CD4-positive, alpha-beta T cell treated with Interleukin-2 at 100 ng/mL for 4 hours (primary cell): ENCODE results near the gene CDH3.

Experiments
- DNase-seq: peaks from one replicate; pipeline ENCODE4 v3.0.0-alpha.2; 2020; ENCODE audit warnings: low spot score

The CDH3 gene

DNA sequence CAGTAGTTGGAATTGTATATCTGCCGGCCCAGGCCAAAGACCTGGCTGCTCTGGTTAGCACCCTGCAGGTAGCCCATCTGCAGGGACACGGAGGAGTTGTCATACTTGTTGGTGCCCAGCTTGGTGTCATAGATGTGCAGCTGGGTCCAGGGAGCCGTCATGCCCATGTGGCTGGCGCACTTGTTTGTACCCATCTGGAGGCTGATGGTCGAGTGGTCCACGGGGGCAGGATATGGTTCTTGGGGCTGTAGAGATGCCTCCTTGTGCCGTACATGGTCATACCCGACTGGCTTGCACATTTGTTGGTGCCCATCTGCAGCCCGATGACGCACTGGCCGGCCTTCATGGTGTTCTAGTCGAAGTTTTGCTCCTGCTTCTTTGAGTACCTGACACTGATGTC is 6.0 kb downstream of the CDH3 start:
- no peak for DNase-seq

DNA sequence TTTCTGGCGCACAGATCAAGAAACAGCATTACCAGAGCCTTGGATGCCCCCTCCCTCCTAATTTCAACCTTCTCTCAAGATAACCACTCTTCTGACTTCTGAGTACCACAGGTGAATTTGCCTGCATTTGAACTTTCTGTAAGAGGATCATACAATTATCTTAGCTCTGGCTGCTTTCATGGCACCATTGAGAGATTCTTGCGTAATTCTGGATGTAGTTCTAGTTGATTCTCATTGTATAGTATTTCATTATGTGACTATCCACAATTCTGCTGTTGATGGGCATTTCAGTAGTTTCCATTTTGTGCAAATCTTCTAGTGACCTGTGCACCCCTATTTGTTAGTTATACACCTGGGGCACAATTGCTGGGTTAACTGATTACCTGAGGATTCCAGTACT is 7.5 kb downstream of the CDH3 start:
- no peak for DNase-seq

DNA sequence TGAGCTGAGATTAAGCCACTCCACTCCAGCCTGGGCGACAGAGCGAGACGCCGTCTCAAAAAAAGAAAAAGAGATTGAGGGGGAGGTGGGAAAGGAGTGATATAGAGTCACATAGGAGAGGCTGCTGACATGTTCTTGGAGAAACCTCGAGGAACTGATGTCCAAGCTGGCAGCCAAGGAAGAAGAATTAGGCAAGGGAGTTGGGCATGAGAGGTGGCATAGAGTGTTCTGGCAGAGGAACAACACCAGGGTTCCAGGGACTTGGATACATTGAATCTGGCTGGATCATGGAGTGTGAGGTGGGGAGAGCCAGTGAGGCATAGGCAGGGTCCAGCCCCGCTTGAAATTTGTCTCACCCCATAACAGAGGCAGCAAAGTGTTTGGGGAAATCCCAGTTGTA is 10.7 kb downstream of the CDH3 start:
- no peak for DNase-seq

DNA sequence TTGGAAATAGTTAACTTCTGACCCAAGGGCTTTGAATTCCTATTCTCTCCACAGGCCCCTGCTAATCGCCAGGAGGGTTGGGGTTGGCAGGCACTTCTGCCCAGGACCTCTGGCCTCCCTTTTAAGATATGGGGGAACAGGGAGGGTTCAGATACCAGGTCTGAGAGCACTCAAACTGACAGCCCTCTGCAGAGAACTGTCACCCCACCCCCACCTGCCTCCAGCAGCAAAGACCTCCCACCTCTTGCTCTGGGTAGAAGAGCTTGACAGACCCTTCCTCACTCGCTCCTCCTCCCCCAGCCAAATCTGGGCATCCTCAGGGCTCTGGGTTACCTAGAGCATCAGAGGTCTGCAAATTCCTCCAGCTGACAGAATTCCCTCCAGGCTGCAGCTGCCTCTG is 11.6 kb downstream of the CDH3 start:
- DNase-seq: no peak

DNA sequence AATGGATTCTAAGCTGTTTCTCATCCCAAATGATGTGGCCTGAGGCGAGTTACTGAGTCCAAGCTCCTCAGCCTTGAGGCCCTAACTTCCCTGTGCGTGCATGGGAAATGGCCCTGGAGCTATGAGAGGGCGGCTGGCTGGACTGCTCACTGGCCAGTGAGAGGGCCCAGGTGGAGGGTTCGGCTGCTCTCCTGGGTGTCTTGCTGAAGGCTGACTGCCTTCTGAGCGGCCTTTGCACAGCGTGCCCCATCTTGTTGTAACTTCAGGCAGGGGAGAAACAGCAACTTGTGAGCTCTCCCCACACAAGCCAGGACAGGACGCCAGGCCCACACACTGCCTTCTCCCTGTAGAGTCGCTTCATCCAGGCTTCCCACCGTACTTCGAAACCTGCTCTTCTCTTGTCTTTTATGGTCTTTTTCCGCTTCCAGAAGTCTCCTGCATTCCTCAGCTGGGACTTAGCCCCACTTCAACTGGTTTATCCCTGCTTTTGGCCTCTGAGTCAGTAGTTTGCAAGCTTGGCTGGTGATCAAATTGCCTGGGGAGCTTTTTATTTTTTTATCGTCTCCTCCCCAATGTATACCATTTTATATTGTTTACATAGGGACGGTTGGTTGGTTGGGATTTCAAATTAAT is 13.3 kb downstream of the CDH3 start:
- no peak for DNase-seq

DNA sequence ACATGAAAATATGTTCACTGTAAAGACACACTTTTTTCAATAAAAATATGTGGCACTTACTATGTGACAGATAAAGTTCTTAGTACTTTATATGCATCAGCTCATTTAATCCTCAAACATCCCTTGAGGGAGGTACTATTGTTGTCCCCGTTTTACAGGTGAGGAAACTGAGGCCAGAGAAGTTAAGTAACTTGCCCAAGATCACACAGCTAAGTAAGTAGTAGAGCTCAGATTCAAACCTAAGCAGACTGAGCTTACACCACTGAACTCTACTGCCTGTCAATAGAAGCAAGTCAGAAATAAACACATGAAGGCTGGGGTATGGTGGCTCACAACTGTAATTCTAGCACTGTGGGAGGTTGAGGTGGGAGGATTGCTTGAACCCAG is 13.9 kb downstream of the CDH3 start:
- no peak for DNase-seq

DNA sequence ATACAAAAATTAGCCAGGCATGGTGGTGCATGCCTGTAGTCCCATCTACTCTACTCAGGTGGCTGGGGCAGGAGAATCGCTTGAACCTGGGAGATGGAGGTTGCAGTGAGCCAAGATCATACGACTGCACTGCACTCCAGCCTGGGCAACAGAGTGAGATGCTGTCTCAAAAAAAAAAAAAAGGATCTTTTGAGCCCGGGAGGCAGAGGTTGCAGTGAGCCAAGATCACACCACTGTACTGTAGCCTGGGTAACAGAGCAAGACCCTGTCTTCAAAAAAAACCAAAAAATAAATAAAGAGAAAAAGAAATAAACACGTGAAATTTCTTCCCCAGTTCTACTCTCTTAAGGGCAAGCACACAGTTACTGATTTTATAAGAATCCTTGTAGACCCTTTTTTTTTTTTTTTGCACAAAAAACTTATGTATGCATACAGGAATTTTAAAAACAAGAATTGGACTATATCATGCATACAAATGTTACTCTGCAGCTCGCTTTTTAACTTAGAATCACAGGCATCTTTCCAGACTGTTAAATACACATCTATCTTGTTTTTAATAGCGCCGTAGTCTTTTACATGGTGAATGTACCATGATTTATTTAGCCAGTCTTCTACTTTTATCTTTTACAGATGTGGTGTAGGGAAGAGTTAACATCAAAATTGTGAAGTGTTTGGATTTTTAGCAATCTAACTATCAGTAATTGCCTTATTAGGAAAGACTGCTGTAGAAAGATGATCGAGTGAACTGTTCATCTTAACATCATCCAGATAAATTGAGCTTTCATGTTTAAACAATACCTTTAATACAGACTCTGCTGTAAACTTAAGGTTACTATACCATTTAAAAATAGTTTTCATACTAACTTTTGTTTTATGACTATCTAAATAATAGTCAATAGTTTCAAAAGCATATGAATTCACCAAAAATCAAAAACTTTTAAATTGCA is 14.6 kb downstream of the CDH3 start:
- DNase-seq: no peak

DNA sequence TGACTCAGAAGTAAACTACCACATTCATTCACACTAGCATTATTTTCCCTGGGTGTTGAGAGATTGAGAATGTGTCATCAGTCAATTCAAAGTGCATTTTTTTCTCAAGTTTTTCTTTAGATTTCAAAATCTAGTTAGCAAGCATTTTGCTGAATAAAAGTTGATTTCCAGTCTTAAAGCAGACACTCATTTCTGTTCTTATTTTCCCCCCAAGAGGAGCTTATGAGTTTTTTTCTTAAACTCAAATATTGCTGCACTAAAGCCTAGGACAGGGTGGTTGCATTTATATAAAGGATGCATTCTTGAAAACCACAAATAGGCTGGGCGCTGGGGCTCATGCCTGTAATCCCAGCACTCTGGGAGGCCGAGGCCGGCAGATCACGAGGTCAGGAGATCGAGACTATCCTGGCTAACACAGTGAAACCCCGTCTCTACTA is 15.3 kb downstream of the CDH3 start:
- no peak for DNase-seq

DNA sequence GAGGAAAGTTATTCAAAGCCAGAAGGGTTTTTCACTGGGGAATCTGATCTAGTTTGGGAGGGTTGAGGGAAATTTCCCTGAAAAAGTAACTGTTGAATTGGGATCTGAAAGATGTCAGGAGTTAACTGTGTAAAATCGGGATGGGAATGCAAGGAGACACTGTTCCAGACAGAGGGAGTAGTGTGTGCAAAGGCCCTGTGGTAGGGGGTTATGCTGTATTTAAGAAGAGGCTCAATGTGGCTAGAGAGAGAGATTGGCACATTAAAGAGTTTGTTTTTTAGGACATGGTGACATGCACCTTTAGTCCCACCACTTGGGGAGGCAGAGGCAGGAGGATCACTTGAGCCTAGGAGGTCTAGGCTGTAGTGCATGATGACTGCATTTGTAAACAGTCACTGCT is 16.9 kb downstream of the CDH3 start:
- no peak for DNase-seq

DNA sequence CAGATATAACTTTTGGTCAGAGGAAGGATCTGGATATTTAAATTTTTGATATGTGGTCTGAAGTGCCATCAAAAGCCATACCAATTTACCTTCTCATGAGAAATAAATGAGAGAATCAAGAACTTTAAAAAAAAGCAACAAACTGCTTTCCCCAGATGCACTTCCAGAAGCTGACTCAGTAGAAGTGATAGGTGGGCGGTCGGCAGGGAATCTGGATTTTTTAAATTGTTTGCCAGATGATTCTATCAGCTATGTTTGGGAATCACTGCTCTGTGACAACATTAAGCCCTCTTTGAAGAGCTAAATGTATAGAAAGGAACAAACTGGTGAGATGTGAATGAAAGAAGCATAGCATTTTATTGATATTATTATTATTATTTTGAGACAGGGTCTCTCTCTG is 19.2 kb downstream of the CDH3 start:
- DNase-seq: no peak

DNA sequence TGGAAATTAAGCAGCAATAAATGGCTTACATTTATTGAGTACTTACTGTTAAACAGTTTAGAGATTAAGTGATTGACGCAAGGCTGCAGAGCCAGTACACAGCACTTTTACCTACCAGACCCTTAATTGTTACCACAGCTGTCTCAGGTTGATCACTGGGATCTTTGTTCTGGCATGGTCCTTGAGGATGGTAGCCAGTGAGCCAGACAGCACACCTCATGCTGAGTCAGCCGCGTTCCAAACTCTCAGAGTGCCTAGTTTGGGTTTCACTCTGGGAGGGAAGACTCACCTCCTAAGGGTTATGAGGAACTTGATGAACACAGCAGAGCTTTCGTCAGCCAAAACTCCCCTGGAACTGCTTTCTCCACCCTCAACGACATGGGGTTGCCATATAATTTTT is 20.4 kb downstream of the CDH3 start:
- DNase-seq: no peak

DNA sequence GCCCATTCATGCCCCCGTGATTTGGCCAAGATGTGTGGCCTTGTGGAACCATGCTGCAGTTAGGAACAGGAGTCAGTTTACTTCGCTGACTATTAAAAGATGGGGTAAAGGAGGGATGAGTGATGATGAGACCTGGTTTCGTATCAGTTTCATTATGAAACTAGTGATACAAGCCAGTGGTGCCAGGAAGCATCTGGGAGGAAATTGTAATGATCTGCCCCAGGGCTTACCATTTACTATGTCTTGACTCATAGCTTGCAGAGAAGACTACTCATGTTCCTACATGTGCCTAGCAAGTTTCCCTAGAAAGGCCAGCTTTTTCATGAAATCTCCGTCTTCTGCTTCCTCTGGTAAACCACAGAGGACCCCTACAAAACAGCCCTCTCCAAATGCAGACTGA is 23.2 kb downstream of the CDH3 start:
- DNase-seq: no peak

DNA sequence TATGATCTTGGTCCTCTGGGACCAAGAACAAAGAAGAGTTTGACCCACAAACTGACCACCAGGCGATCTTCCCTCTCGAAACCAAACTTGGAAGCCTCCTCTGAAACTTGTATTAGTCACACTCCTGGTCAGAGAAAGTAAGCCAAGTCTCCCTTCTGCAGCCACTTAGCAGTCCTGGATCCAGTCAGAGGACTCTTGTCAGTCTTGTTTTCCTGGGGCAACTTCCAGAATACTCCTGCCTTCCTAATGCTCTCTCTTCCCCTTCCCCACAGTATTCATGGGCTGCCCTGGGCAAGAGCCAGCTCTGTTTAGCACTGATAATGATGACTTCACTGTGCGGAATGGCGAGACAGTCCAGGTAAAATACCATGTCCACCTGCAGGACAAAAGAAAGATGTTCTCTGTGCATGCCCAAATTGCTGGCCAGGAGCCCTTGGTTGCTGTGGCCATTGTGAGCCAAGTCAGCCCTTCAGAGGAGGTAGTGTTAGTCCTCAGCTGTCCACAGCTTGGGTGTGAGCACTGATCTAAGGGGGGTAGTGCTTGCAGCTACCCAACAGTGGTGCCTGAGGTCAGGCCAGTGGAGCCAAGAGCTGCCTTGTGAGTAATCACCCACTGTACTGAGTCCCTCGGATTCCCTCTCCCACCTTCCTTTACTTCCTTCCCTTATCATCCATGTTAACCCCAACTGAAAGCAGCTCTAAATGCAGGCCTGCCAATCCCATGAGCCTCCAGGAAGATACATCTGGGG is 31.2 kb downstream of the CDH3 start:
- DNase-seq: no peak

DNA sequence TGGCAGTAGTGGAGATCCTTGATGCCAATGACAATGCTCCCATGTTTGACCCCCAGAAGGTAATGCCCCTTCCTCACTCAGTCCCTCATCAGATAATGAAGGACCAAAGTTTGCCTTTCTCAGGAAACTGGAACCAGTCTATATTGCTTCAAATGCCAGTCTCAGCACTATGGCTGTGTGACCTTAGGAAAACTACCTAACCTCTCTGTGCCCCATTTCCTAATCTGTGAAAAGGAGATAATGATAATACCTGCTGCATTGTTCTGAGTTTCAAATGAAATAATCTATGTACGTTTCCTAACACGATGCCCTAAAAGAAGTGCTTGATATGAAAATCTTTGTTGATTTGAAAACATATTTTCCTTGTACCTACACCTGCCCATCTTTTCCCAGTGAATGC is 35.9 kb downstream of the CDH3 start:
- DNase-seq: no peak

DNA sequence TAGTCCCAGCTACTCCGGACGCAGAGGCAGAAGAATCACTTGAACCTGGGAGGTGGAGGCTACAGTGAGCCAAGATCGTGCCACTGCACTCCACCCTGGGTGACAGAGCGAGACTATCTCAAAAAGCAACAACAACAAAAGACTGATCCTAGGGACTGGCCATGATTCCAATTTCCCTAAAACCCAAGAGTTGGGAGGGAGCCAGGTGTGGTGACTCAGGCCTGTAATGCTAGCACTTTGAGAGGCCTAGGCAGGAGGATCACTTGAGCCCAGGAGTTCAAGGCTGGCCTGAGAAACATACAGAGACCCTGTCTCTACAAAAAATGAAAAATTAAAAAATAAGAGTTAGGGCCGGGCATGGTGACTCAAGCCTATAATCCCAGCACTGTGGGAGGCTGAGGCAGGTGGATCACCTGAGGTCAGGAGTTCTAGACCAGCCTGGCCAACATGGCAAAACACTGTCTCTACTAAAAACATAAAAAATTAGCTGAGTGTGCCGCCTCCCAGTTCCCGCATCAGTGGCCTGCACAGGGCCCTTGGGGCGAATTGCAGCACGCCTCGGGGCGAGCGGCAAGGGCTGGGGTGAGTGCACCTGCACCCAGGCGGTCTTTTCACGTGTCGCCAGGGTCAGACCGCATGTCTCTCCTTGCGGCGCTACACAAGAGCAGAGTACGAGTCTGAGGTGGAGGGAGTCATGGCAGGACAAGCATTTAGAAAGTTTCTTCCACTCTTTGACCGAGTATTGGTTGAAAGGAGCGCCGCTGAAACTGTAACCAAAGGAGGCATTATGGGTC is 40.8 kb downstream of the CDH3 start:
- no peak for DNase-seq

DNA sequence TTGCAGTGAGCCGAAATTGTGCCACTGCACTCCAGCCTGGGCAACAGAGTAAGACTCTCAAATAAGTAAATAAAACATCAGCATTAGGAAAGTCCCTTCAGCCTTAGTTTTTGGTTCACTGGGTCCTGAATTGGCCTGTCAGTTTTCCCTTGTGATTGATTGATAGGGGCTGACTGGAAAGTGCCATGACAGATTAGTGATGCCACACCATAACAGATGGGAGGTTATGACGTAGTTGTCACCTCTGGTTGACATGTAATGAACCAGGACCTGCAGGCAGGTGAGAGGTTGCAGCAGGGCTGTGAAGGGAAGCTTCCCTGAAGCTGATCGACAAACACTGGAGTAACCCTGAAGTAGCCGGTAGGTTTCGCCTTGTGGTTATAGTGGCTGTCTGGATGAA is 41.8 kb downstream of the CDH3 start:
- DNase-seq: no peak

DNA sequence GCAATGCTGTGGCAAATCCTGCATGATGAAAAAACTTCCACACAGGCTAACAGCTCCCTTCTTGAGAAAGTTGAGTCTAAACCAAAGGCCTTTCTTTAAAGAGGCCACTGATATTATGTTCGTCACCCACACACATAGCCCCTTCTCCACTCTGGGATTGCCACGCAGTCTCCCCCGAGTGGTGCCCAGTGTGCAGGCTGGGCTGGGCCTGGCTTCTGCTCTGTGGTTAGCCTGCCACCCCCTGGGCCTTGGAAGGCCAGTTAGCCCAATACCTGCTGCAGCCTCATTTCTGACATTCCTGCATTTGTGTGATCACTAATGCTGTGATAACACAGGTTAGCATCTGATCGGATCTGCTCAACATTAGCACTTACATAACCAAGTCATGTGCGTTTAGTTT is 44.8 kb downstream of the CDH3 start:
- DNase-seq: no peak

DNA sequence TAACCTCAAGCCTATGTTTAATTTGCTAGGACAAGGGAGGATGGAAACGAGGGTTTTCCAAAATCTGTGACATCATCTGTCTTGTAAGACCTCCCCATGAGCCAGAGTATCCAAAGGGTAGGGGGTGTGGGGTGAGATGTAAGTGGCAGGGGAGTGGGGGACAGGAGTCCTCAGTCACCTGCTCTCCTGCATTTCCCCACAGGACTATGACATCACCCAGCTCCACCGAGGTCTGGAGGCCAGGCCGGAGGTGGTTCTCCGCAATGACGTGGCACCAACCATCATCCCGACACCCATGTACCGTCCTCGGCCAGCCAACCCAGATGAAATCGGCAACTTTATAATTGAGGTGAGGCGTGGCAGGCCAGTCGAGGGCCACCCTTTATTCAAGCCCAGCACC is 50.5 kb downstream of the CDH3 start:
- DNase-seq: no peak

DNA sequence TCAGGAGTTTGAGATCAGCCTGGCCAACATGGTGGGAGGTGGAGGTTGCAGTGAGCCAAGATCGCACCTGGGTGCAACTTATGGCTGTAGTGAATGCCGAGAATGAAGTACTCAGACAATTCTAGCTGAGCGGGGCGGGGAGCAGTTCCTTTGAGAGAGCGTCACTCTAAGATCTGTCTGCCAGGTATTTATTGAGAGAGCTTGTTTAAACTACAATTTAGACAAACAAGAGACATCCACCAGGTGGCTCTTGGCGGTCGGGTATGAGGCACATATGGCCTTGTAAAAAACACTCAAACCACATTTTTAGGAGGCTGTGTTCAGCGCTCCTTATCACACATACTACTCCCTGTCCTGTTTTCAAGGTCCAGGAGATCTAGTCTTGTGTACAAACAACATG is 51.4 kb downstream of the CDH3 start:
- no peak for DNase-seq

DNA sequence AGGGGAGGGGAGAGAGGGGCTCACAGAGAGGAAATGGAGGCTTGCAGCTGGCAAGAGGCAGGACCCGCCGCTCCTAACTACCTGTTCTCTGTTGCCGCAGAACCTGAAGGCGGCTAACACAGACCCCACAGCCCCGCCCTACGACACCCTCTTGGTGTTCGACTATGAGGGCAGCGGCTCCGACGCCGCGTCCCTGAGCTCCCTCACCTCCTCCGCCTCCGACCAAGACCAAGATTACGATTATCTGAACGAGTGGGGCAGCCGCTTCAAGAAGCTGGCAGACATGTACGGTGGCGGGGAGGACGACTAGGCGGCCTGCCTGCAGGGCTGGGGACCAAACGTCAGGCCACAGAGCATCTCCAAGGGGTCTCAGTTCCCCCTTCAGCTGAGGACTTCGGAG is 53.0 kb downstream of the CDH3 start:
- no peak for DNase-seq

DNA sequence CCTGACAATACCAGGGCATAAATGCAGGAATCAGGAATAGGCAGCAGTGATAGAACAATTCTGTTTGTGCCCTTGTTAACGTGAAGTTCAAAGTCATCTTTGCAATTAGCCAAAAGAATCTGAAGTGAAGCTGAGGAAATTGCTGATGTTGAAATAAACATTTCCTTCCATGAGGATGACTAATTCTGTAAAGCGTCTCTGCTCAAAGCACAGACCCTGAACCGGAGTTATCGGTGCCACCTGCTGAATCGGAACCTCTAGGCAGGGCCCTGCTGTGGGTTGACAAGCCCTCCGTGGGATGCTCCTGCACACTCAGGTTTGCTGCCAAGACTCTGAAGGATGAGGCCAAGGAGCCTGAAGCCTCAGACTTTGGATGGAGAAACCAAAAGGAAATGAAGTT is 55.0 kb downstream of the CDH3 start:
- DNase-seq: no peak

DNA sequence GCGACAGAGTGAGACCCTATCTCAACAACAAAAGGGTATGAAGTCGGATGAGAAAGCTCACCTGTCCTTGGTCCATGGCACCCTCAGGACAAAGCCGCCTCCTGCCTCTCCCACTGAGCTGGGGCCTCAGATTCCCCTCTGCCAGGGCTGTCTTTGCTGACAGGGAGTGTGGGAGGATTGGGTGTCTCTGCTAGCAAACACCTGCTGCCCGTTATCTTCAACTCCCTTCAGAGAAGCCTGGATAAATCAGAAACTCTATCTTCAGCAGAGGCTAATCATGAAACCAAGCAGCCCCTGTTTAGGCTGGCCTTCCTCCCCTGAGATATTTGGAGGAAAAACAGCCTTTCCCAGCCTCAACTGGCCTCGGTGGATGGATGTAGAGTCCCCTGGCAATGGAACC is 55.7 kb downstream of the CDH3 start:
- no peak for DNase-seq
